Raji (cell line): Measurements from ENCODE around the gene TRIM6.

Experiments
- POLR2A ChIP-seq: IDR thresholded peaks from 2 replicates; pipeline ENCODE4 v1.6.1; 2011; ENCODE audit warnings: low read depth, low read length, control low read depth; ENCODE audit not compliant: insufficient read depth

Gene TRIM6, protein sequence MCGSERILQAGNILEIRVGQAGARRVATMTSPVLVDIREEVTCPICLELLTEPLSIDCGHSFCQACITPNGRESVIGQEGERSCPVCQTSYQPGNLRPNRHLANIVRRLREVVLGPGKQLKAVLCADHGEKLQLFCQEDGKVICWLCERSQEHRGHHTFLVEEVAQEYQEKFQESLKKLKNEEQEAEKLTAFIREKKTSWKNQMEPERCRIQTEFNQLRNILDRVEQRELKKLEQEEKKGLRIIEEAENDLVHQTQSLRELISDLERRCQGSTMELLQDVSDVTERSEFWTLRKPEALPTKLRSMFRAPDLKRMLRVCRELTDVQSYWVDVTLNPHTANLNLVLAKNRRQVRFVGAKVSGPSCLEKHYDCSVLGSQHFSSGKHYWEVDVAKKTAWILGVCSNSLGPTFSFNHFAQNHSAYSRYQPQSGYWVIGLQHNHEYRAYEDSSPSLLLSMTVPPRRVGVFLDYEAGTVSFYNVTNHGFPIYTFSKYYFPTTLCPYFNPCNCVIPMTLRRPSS

DNA sequence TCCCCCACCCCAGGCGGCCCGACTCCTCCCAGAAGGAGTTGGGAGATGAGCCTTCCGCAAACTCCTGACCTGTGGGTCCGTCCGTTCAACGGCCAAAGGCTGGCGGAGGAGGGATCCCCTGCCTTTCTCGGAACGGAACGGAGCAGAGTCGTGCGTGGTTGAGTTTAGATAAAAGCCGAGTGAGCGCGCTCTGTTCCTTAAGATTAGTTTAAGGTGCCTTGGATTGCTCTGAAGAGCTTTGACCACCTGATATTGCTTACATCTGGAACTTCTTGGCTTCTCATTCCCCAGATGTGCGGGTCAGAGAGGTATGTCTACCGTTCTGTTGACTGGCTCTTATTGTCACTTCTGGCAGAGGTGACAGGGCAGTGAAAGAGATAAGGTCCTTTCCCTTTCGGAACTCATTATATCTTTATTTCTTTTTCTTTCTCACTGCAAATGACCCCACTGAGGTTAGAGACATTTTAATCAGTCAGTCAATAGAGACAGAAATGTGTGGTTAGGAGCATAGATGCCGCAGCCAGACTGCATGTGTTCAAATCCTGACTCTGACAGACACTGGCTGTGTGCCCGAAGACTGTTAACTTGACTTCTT, at the start of gene TRIM6:
Gene TRIM6 (plus strand): TSS at position 31 of the 595 bp plus-strand sequence. CDS start 261 bp downstream, at position 292.
- TF ChIP-seq POLR2A = no peak

- TF ChIP-seq POLR2A = no peak
Measured at GRCh38 chr11:5547982-5548381, 48.5 kb upstream of the TRIM6 start.

DNA sequence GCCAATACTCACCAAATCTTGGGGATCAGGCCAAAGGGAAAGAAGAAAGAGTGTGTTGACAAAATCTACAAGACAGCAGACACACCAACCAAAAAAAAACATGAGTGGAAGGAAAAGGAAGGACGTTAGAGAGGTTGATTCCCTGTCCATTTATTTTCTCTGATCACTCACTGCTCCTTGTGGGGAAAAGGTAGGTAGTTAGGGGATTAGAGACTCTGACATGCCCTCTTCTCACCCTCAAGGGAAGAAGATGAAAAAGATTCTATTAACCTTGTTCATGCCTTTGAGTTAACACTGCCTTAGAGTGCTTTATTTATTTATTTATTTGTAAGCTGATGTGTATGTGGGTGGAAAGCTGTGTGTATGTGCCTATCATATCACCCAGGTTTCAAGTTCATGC, 48.0 kb upstream of the TRIM6 start, which contains the start of gene OR52H1:
Gene OR52H1 (minus strand): TSS at position 101 of the 400 bp plus-strand sequence. CDS start 3,035 bp downstream, outside the sequence.
- no peak for TF ChIP-seq POLR2A

DNA sequence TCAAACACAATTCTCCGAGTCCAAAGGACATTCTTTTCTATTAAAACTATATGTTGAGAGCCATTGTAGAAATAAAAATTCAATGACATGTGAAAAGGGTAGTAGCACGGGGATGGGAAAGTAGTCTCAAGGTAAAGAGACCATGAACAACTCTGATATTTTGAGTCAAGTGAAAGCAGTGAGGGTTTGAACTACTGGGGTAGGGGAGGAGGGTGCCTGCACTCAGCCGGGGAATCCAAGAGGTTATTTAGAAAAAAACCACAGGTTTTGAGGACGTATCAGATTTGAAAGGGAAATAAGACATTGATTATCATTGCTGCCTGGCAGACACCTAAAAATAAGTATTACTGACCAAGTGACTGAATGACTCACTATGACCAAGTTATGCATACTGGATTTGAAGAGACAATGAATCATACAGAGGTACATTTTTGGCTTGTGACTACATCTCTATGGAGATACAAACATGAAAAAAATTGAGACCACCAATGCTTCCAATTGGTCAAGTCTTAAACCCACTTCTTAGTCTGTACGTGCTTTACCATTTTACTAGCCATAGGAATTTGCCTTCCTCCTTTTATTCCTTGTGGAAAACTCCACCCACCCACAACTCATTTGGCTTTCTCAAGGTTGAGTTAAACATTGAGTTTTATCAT, 45.9 kb upstream of the TRIM6 start:
- TF ChIP-seq POLR2A = no peak

DNA sequence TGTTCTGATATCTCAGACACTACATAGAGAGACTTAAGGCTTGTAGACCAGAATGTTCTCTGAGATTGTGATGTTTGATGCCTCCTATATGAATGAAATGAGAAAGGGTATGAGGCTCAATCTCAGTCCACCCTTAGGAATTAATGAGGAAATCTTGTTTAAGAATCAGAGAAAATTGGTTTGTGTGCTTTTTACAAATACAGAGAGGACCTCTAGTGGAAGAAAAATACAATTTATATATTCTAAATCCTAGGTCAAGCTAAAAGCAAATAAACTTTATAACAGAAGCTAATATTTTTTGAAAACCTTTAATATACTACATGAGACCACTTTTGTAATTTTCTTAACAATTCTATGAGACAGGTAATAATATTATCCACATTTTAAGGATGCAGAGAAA, 43.1 kb upstream of the TRIM6 start:
- TF ChIP-seq POLR2A = no peak

- no peak for TF ChIP-seq POLR2A
Measured at GRCh38 chr11:5556596-5557188, 39.7 kb upstream of the TRIM6 start.

GRCh38 chr11:5557751-5558150, 38.7 kb upstream of the TRIM6 start:
- TF ChIP-seq POLR2A = no peak

- no peak for TF ChIP-seq POLR2A
Measured at GRCh38 chr11:5564259-5565019, 32.0 kb upstream of the TRIM6 start.

GRCh38 chr11:5574654-5575053, 21.8 kb upstream of the TRIM6 start:
- TF ChIP-seq POLR2A = no peak

DNA sequence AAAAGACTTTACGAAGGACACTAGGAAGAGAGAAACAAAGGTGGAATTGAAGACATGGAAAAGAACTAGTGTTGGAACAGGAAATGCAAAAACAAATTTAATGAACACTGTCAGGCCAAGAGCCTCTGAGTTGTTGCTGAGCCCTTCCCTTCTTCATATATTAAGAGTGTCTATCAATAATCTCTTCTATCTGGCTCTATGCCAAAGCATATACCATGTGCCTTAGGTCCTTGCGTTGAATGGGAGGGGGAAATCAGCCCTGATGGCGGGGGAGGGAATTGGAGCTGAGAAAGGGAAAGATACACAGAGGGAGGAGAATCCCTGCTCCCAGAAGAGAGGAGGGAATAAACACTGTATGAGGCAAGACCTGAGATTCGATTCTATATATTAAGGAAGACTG, 21.3 kb upstream of the TRIM6 start:
- no peak for TF ChIP-seq POLR2A

- no peak for TF ChIP-seq POLR2A
Measured at GRCh38 chr11:5577101-5577500, 19.3 kb upstream of the TRIM6 start.

DNA sequence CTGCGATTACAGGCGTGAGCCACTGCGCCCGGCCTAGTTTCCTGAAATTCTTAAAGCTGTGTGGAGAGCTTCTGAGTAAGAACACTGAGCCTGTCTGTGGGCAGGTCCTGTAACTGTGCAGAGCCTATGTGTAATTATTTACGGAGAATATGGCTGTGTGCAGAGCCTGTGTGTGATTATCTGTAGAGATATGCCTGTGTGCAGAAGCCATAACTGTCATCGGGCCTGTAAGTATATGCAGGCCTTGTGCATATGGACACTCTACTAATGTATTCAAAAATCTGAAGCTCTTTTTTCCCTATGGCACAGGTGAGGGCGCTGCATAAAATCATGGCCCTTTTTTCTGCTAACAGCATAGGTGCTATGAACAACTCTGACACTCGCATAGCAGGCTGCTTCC, 15.9 kb upstream of the TRIM6 start, which contains the start of gene OR52B6:
Gene OR52B6 (plus strand): TSS at position 301 of the 400 bp plus-strand sequence. CDS start 0 bp downstream, at position 301.
- no peak for TF ChIP-seq POLR2A

DNA sequence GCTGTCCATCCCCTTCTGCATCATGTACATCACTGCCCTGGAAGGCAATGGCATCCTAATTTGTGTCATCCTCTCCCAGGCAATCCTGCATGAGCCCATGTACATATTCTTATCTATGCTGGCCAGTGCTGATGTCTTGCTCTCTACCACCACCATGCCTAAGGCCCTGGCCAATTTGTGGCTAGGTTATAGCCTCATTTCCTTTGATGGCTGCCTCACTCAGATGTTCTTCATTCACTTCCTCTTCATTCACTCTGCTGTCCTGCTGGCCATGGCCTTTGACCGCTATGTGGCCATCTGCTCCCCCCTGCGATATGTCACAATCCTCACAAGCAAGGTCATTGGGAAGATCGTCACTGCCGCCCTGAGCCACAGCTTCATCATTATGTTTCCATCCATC, 15.4 kb upstream of the TRIM6 start:
- TF ChIP-seq POLR2A = no peak

- no peak for TF ChIP-seq POLR2A
Measured at GRCh38 chr11:5591613-5592012, 4.8 kb upstream of the TRIM6 start.
